Fibroblast of mammary gland (primary cell): ENCODE measurements around the gene CHCHD10.
"Not testable (repeated sequence)": the region's sequence is repeated elsewhere in the genome, so short reads cannot be mapped to it uniquely, and the experiment has no call there.

Experiments used
- DNase-seq: peaks from one replicate; pipeline ENCODE4 v3.0.0-alpha.2; 2010; ENCODE audit warnings: low read depth
- H3K4me3 ChIP-seq: 2 replicates; pipeline ENCODE4 v1.5.1; 2011; ENCODE audit warnings: low read depth, mild to moderate bottlenecking, low read length, moderate library complexity; ENCODE audit not compliant: control insufficient read depth
- TF ChIP-seq, protein P1 (sequence below): conservative IDR thresholded peaks from 2 replicates; pipeline ENCODE4 v1.5.1; 2011; ENCODE audit warnings: low read depth, low read length, inconsistent platforms; ENCODE audit not compliant: control insufficient read depth, insufficient read depth

The CHCHD10 gene

DNA sequence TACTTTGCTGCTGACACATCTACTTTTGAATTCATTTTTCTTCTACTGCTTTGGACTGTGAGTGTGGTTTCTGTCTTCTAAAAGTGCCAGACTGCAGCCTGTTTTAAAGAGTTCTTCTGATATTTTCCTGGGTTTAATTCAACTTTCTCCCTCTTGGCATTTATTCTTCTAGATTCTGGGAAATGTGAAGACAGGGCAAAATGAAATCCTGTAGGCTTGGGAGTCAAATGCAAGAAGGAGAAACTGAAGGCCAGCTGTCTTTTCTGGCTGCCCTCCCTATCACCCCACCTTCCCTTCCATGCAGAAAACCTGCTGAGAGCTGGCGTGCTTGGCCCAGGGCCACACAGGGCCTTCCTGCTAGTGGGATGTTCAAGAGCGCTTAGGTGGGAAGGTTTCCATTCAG lies 24.5 kb downstream of the CHCHD10 start:
- H3K4me3 ChIP-seq: no peak overlapping the region
- DNase-seq: no peak

DNA sequence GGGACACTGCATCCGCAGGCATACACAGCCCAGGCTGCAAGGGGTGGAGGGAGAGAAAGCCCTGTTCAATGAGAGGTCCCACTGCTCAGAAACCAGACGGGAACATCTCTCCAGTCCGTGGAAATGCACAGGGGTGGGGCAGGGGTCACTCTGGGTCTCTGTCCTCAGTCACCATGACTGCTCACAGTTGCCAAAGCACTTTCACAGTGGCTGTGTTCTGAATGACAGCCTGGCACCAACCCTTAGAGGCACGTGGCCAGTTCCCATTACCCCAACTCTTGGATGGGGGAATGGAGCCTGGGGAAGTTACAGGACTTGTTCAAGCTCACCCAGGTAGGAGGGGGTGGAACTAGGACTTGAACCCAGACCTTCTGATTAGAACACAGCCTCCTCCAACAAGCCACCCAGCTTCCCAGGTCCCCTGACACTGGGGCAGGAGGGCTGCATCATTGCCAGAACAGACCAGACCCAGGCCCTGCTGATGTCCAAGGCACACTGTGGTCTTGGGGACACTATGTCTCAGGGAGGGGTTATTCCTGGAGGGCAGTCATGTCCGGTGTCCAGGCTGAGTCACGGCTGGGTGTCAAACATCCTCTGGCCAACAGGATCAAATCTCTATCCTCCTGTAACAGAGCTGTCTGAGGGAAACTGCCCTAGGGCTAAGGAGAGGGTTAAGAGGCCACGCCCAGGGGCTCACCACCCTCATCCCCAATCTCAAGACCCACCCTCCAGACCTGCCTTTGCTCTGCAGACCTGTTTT lies 25.1 kb downstream of the CHCHD10 start:
- TF ChIP-seq, protein P1, sequence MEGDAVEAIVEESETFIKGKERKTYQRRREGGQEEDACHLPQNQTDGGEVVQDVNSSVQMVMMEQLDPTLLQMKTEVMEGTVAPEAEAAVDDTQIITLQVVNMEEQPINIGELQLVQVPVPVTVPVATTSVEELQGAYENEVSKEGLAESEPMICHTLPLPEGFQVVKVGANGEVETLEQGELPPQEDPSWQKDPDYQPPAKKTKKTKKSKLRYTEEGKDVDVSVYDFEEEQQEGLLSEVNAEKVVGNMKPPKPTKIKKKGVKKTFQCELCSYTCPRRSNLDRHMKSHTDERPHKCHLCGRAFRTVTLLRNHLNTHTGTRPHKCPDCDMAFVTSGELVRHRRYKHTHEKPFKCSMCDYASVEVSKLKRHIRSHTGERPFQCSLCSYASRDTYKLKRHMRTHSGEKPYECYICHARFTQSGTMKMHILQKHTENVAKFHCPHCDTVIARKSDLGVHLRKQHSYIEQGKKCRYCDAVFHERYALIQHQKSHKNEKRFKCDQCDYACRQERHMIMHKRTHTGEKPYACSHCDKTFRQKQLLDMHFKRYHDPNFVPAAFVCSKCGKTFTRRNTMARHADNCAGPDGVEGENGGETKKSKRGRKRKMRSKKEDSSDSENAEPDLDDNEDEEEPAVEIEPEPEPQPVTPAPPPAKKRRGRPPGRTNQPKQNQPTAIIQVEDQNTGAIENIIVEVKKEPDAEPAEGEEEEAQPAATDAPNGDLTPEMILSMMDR: no peak
- H3K4me3 ChIP-seq: no peak overlapping the region
- DNase-seq: no peak

More for the DNA sequence above, 24.5 kb downstream of the CHCHD10 start:
- TF ChIP-seq, protein P1: no peak

DNA sequence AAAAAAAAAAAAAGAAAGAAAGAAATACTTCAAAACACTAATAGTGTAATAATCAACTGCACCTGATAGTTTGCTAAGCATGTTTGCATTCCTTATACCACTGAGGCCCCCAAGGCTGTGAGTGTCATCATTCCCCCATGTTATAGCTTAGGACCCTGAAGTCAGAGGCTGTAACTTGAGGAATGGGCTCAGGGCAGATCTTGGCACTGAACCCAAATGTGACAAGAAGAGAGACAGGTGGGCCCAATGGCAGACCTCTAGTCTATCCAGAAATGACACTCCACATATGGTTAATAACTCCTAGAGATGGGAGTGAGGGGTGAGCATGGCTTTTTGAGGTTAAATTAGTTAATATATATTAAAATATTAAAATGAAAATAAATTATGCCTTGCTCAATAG lies 30.1 kb downstream of the CHCHD10 start:
- no peak for DNase-seq
- no peak overlapping the region for H3K4me3 ChIP-seq
- TF ChIP-seq, protein P1: no peak

DNA sequence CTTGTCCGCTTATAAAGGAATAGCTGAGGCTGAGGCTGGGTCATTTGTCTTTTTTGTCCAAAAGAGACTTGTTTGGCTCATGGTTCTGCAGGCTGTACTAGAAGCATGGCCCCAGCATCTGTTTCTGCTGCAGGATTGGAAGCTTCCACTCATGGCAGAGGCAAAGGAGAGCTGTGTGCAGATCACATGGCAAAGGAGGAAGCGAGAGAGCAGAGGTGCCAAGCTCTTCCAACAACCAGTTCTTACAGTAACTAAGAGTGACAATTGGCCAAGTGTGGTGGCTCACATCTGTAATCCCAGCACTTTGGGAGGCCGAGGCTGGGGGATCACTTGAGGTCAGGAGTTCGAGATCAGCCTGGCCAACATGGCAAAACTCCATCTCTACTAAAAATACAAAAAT lies 39.7 kb downstream of the CHCHD10 start:
- DNase-seq: not testable (repeated sequence)

DNA sequence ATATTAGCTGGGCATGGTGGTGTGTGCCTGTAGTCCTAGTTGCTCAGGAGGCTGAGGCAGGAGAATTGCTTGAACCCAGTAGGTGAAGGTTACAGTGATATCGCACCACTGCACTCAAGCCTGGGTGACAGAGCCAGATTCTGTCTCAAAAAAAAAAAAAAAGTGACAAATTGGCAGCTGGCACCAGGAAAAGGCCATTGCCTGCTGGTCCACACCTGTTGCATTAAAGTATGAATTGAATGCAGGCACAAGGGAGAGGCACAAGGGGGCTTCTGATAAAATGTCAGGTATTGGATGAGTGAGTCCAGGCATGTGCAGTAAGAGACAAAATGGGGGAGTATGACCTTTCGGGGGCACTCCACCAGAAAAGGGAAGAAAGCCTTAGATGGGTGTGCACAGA lies 45.0 kb downstream of the CHCHD10 start:
- H3K4me3 ChIP-seq: no peak overlapping the region
- TF ChIP-seq, protein P1: no peak
- no peak for DNase-seq

More for the DNA sequence above, 39.7 kb downstream of the CHCHD10 start:
- H3K4me3 ChIP-seq: not testable (repeated sequence)

DNA sequence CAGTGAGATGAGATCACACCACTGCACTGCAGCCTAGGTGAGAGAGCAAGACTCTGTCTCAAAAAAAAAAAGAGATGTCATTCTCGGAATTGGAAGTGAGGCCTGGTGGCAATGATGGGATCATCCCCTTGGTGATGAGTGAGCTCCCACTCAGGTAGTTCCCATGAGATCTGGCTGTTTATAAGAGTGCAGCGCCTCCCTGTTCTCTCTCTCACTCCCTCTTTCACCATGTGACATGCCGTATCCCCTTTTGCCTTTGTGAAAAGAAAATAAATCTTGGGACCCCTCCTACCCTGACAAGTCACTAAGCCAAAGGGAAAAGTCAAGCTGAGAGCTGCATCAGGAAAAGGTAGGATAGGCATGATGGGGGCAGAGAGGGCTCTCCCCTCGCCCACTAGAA lies 45.6 kb downstream of the CHCHD10 start:
- no peak overlapping the region for H3K4me3 ChIP-seq
- no peak for DNase-seq
- TF ChIP-seq, protein P1: no peak

DNA sequence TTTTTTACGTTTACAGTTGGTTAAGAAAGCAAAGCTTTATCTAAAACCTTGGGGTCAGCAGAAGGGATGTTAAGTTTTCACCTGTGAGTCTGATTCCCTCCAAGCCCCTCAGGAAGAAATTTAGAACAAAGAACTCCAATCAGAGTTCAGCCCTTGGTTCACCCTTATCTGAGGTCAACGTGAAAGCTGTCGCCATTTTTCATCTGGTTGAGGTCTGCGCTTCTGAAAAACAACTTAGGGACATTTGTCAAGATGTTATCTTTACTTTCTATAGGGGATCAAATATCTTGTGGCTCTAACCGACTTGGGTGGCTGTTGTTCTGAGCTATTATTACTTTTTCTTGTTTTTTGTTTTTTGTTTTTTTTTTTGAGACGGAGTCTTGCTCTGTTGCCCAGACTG lies 46.9 kb downstream of the CHCHD10 start:
- H3K4me3 ChIP-seq: no peak overlapping the region
- DNase-seq: no peak
- TF ChIP-seq, protein P1: no peak
